NCI-H748 (cell line): ENCODE data around the gene TNKS2.

Experiments used
- DNase-seq: peaks from one replicate; lab custom pipeline; 2025; ENCODE audit not compliant: unreplicated experiment; lab: John Stamatoyannopoulos, UW

Gene TNKS2

GRCh38 chr10:91797874-91798648 is at the start of gene TNKS2:
Gene TNKS2, plus strand, starts transcription at chr10:91798426. Its CDS starts 265 bp downstream, at chr10:91798691.
- peak; percentile 94 for DNase-seq

GRCh38 chr10:91749592-91749991 is 48.6 kb upstream of the TNKS2 start:
- DNase-seq = peak; percentile 1

GRCh38 chr10:91756286-91756685 is 41.9 kb upstream of the TNKS2 start:
- no peak for DNase-seq

- DNase-seq = peak; percentile 60
These were observed 39.7 kb upstream of the TNKS2 start for GRCh38 chr10:91758303-91759146.

- DNase-seq = no peak
These were observed 38.6 kb upstream of the TNKS2 start for GRCh38 chr10:91759581-91759986.

GRCh38 chr10:91761721-91762120 is 36.5 kb upstream of the TNKS2 start:
- DNase-seq = no peak

- no peak for DNase-seq
These were observed 35.3 kb upstream of the TNKS2 start for GRCh38 chr10:91762878-91763277.

GRCh38 chr10:91766676-91767075 is 31.6 kb upstream of the TNKS2 start:
- no peak for DNase-seq

GRCh38 chr10:91768123-91768522 is 30.1 kb upstream of the TNKS2 start:
- DNase-seq = no peak

GRCh38 chr10:91771907-91772306 is 26.3 kb upstream of the TNKS2 start:
- no peak for DNase-seq

GRCh38 chr10:91772461-91772860 is 25.8 kb upstream of the TNKS2 start:
- DNase-seq = no peak

- no peak for DNase-seq
These were observed 25.4 kb upstream of the TNKS2 start for GRCh38 chr10:91772869-91773268.

- DNase-seq = no peak
These were observed 23.7 kb upstream of the TNKS2 start for GRCh38 chr10:91774571-91774970.

- no peak for DNase-seq
These were observed 22.5 kb upstream of the TNKS2 start for GRCh38 chr10:91775731-91776130.

- DNase-seq = no peak
These were observed 22.0 kb upstream of the TNKS2 start for GRCh38 chr10:91776266-91776665.

- DNase-seq = no peak
These were observed 19.7 kb upstream of the TNKS2 start for GRCh38 chr10:91778485-91778884.

- peak; percentile 5 for DNase-seq
These were observed 19.1 kb upstream of the TNKS2 start for GRCh38 chr10:91779011-91779605.

- no peak for DNase-seq
These were observed 15.7 kb upstream of the TNKS2 start for GRCh38 chr10:91782539-91782938.

GRCh38 chr10:91785830-91786229 is 12.4 kb upstream of the TNKS2 start:
- no peak for DNase-seq

- no peak for DNase-seq
These were observed 11.0 kb upstream of the TNKS2 start for GRCh38 chr10:91787258-91787657.

- DNase-seq = no peak
These were observed 10.4 kb upstream of the TNKS2 start for GRCh38 chr10:91787810-91788209.

- no peak for DNase-seq
These were observed 9.7 kb upstream of the TNKS2 start for GRCh38 chr10:91788527-91788926.
